ENCODE data around the gene CXCR1.
"Not testable (repeated sequence)": the region's sequence is repeated elsewhere in the genome, so short reads cannot be mapped to it uniquely, and the experiment has no call there.

The CXCR1 gene

DNA sequence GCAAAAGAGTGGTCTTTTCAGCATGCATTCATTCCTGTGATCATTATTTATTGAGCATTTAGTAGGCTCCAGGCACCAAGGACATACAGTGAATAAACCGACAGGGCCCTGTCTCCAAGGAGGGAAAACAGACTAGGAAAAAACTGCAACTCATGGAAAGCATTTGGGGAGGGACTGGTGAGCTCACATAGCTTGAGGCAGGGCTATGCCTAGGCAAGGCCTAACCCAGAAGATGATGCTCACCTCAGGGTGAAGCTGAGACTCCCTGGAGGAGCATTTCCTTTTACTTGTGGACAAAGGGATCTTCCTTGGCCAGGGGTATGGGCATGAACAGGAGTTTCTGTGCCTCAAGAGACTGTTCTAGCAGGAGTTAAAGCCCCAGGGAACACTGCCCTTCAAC lies 3.9 kb downstream of the CXCR1 start:
- DNase-seq (ENCODE audit: low read depth in 4 of 4, low spot score in 1 of 4): no peak

DNA sequence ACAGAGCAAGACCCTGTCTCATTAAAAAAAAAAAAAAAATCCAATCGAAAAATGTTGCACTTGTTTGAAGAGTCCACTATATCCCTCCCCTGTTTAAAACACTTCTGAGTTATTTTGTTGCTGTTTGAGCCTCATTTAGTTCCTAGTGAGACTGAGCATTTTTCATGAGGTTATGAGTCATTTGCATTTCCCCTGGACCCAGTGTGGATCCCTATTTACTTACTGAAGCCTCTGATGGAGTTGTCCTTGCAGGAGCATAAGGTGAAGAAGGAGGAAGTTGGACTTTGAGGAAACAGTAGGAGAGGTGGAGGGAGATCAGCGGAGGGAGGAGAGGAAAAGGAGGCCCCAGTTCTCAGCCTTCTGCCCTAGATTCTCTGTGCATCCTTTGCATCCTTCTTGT lies 5.1 kb downstream of the CXCR1 start:
- no peak for DNase-seq (ENCODE audit: low read depth in 4 of 4, low spot score in 1 of 4)

DNA sequence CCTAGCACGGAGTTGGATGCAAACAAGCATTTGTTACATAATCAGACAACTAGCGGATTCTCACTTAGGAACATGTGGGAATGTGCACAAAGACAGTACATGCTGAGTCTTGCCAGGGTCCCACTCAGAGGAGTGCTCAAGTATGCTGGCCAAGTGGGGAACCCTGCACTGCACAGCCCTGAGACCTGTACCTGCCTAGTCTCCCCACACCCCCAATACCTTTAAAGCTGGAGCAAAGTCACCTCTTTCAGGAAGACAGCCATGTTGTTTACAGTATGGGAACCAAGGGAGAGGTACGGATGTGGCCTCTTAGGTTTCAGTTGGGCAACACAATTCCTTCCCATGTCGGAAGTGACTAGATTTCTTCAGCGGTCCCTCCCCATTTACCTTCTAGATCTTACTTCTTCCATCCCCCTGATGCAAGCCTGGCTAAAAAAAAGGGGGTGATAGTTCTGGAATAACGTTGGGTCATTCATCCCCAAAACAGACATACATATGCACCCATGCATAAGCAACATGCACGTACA lies 10.7 kb downstream of the CXCR1 start:
- no peak for DNase-seq (ENCODE audit: low read depth in 4 of 4, low spot score in 1 of 4)

DNA sequence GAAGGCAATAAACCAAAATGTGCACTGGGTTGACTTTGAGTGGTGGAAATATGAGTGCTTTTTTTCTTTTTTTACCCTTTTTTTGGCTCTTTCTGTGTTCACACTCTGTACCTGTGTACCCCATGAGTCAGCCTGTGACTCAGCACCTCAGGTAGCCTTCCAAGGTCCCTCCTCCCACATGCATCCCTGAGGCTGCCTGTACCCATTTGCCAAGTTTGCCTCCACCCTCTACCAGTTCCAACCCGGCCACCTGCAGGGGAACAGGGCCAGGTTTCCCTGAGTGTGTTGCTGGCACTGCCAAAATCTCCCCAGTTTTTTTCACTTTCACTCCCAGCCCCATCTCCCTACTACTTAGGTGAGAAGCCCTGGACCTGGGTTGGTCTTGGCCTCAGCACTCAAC lies 14.0 kb downstream of the CXCR1 start:
- DNase-seq (ENCODE audit: low read depth in 4 of 4, low spot score in 1 of 4): no peak

DNA sequence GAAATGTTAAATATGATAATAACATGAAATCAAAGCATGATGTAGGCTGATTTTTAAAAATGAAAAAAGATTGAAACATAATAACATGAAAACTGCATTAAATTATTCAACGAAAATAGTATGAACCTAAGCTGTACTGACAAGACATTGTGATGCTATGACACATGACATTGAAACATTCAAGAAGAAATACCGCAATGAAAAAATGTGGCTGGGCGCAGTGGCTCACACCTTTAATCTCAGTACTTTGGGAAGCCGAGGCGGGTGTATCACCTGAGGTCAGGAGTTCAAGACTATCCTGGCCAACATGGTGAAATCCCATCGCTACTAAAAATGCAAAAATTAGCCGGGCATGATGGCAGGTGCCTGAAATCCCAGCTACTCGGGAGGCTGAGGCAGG lies 14.6 kb downstream of the CXCR1 start:
- DNase-seq (ENCODE audit: low read depth in 4 of 4, low spot score in 1 of 4): no peak

DNA sequence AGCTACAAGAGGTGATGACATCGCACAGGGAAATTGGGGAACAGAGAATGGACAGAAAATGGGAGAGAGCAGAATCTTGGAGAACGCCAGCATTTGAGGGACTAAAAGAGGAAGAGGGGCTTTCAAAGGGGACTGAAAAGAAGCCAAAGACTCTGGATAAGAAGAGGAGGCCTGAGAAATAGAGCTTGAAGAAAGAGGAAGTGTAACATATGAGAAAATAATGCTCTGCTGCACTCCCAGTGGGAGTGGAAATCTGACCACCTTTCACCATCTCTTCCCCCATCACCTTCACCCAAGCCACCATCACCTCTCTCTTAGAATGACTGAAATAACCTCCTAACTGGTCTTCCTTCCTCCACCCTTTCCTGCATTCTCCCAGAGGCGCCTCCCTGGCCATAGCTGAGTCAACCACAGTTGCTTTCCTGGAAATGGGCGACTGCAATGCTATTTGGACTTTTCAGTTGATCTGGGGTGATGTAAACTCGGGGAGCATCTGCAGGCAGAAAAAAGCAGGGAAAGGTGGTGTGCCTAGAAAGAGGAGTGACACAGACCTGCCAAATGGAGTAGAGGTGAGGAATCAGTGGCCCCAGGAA lies 16.8 kb downstream of the CXCR1 start:
- DNase-seq (ENCODE audit: low read depth in 4 of 4, low spot score in 1 of 4): no peak

DNA sequence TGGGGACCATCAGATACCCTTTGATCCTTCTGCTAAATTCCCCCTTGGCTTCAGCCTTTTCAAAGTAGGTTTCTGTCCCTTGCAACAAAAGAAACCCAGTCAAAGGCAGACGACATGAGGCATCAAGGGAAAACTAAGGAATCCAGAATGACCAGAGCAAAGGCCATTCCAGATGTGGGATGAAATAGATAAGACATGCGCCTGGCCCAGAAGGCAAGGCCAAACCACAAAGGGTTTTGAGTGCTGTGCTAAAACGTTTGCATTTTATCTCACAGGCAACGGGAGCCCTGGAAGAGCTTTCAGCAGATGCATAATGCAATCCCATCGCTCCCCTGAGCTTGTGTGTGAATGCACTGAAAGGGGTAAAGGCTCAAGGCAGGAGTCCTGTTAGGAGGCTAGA lies 17.7 kb downstream of the CXCR1 start:
- DNase-seq (ENCODE audit: low read depth in 4 of 4, low spot score in 1 of 4): no peak

DNA sequence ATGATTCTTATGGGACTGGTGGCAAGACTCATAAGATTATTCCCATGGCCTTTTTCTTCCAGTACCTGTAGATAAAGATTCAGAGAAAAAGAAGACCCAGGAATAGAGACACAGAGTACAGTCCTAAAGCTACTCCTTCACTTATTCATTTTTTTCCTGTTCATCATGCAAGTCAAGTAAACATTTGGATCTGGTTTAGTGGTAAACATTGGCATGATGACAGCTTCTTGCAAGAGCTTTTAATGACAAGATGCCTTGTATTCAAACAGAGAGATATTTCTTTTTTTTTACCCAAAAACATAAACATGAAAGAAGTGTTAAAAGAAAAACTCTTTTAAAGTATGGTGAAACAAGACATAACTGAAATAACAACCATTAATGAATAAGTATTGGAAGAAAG lies 20.7 kb downstream of the CXCR1 start:
- no peak for DNase-seq (ENCODE audit: low read depth in 4 of 4, low spot score in 1 of 4)

DNA sequence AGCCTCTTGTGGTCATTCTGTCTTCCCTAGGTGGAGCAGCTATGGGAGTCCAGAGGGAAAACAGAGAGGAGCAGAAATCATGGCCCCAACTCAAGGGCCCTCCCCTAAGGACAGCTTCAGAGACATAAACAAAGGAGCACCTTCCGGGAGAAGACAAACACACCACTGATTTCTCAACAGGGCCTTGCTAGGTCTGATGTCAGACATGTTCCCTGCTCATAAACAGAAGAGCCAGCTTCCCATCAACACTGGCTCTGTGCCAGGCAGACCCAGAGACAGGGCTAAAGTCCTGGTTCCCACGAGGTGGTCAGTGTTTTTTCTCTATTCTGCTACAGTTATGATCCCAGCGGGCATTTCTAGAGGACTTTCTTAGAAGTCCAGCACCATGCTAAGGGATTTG lies 21.6 kb downstream of the CXCR1 start:
- DNase-seq (ENCODE audit: low read depth in 4 of 4, low spot score in 1 of 4): no peak

DNA sequence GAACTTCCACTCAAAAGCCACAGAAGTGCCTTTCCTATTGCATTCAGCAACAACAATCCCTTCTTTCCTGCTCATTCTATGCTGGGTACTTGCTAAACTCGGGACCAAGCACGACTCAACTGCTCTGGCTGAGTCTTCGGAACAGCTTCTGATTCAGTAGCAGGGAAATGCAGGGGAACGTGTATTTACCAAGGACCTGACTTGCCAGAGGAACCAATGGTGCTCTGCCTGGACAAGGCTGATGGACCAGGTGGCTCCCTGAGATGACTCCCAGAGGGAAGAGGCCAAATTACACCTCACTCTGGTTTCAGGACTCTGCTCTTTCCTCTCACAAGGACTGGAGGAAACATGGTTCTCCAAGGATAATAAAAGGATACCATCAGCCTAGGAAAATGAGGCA lies 28.7 kb downstream of the CXCR1 start:
- no peak for DNase-seq (ENCODE audit: low read depth in 4 of 4, low spot score in 1 of 4)

DNA sequence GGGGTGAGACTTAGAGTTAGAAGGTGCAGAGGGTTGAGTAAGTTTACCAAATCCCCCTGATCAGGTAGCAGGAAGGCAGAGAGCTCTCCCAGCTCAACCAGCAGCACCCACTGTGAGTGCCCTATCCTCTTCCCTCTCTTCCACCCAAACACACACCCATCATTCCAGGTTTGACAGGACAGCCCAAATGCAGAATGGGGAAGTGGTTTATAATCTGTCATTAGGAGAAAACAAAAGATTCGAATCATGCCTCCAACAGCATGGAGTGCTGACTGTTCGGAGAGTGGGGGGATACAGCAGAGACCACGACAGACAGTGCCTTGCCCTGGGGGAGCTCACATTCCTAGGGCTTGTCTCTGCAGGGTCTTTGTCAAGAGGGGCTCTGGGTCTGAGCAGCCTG lies 29.2 kb downstream of the CXCR1 start:
- DNase-seq (ENCODE audit: low read depth in 4 of 4, low spot score in 1 of 4): no peak

DNA sequence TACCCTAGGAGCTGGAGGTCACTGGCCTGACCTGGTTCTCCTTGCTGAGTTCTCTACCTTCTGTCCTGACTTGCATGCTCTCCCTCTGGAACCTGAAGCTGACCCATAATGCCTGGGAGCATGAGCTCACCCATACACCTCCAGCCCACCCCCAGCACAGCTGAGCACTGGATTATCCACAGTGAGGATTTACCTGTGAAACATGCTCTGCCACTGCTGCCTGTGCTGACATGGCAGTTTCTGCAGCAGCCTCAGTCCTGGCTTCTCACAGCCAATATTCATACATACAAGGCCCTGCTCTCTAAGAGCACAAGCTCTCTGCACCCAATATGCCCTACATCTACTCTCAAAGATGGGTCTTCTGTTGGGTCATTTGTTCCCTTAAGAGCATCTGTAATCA lies 35.9 kb downstream of the CXCR1 start:
- no peak for DNase-seq (ENCODE audit: low read depth in 4 of 4, low spot score in 1 of 4)

DNA sequence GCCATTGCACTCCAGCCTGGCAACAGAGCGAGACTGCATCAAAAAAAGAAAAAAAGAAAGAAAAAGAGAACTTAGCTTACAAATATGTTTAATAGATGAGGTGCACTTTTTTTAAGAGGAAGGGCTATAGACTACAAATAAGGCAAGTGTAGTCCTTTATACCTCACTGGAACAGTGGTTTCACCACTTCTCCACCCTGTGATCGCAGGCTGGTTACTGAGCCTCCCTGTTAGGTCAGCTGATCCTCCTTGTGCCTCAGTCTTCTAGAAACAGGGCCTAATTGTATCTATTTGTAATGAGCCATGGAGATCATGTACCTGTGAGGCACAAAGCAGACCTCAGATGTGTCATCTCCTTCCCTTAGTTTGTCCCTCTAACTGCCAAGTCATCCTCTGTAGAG lies 36.4 kb downstream of the CXCR1 start:
- no peak for DNase-seq (ENCODE audit: low read depth in 4 of 4, low spot score in 1 of 4)

DNA sequence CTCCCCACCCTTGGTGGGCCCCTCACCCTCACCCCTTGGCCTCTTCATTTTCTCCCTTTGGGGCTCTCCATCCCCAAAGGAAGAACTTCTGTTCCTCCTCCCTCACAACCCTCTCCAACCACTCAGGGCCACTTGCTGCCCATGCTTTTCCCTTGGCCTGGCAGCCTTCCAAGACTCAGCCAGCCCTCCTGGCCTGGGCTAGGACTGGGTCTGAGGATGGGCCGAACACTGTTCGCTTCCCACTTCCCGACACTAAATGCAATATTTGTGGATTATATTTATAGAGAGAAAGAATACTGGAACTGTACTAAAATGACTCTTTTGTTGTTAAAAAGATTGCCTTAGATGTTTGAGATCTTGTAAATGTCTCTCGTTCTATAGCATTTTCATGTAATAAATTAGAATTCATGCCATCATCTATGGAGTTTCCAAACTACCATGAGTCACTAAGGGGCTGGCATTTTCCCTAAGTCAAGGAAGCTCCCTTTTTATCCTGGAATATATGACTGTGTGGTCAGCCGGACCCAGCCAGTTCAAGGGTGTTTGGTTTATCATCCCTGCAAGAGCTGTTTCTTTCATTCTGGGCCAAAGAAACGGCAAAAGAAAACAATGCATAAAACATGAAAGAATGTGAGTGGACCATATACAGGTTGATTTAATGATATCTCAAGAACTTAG lies 37.2 kb downstream of the CXCR1 start:
- no peak for DNase-seq (ENCODE audit: low read depth in 4 of 4, low spot score in 1 of 4)

DNA sequence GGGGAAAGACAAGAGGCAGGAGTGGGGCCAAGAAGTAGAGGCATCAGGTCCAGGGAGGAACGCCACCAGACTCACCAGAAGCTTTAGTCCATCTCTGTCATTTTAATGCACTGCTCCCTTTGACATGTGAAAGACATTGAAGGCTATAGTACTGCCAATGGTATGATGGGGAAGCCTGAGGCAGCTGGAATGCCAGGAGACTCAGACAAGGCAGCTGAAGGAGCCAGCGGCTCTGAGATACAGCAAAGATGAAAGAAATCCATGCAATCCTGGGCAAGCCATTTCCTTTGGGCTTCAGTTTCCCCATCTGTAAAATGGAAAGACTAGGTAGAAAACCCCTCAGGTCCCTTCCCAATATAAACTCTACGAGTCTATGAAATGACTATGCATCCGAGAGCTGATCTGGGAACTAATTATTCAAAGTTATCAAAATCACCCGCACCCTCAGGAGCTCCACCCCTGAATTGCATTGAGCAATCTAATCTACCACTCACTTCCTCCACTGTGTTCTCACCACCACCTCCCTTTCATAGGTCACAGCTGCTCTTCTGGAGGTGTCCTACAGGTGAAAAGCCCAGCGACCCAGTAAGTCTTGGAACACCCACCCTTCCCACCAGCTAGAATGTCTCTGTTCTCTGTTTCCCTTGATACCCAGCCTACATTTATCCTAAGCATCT lies 37.8 kb downstream of the CXCR1 start:
- no peak for DNase-seq (ENCODE audit: low read depth in 4 of 4, low spot score in 1 of 4)

DNA sequence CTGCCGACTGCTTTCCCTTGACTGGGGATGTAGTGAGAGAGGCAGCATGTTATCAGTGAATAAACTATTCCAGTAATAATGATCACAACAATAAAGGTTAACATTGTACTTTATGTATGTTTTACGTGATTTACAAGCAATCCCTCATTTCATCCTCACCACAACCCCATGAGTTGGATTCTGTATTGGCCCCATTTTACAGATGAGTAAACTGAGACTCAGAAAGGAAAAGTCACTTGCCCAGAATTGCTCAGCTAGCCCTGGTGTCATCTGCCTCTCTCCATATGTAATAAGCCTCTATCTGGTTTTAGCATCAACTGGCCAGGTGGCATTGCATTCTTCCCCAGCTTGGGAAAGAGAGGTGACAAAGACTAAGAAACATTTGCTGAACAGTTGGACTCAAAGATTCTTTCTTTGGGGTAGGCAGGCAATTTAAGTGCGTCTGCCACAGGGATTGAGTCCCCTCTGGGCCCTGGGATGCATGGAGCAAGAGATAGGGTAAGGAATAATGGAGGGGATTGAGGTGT lies 38.8 kb downstream of the CXCR1 start:
- no peak for DNase-seq (ENCODE audit: low read depth in 4 of 4, low spot score in 1 of 4)

DNA sequence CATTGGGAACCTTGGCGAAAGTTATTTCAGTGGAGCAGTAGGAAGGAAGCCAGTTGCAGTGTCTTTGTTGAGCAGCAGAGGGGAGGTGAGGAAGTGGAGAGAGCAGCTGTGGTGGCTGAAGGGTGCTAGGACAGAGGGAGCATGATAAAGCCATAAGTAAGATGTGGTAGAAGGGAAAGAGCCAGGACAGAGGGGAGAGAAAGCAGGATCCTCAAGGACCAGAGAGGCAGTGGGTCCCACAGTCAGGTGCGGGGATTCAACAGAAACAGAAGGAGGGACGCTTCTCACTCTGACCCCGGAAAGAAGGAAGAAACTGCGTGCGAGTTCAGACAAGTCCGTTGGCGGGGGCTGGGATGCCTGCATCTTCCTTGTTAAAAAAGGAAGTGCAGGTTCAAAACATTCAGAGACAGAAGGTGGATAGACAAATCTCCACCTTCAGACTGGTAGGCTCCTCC lies 41.1 kb downstream of the CXCR1 start, which contains the start of gene CXCR2:
Gene CXCR2 (plus strand): TSS at position 403 of the 455 bp plus-strand sequence. CDS start 8,774 bp downstream, outside the sequence.
- DNase-seq (ENCODE audit: low read depth in 4 of 4, low spot score in 1 of 4): no peak

DNA sequence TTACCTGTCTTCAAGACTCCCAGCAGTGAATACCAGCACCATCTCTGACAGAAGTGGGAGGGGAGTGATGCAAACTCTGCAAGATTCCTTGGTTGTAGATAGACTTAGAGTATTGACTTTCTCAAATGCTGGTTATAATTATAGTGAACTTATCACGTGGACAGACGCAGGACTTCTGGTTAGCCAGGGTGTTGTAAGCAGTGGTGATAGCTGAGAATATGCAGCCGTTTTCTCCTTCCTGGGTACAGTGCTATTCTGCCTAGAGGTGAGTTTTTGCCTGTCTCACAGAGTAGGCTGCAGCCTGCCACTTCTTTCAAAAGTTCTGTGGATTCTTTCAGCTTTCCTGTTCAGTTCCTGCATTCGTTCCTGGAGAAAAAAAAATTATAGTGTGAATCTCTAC lies 41.7 kb downstream of the CXCR1 start:
- DNase-seq (ENCODE audit: low read depth in 4 of 4, low spot score in 1 of 4): no peak

DNA sequence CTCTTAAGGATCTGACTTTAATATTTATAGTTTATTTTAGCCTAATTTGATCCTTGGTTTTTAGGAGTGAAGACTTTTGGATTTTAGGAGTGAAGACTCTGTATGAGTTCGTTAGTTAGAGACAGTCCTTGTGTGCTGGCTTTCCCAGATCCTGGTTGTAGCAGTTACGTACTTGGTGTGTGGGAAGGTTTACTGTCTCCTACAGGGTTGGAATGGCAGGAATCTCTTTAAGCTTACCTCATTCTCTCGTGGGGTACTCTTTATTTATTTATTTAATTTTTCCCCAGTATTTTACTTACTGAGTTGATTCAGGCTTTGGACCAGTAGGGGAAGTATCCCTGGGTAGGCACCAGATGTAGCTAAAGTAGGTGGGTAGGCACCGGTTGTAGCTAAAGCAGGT lies 42.8 kb downstream of the CXCR1 start:
- DNase-seq (ENCODE audit: low read depth in 4 of 4, low spot score in 1 of 4): no peak

DNA sequence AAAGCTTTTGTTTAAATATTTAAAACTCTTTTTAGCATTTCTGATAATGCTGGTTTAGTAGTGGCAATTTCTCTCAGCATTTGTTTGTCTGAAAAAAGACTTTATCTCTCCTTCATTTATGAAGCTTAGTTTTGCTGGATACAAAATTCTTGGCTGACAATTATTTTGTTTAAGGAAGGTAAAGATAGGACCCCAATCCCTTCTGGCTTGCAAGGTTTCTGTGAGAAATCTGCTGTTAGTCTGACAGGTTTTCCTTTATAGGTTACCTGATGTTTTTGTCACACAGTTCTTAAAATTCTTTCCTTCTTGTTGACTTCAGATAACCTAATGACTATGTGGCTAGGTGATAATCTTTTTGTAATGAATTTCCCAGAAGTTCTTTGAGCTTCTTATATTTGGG lies 44.5 kb downstream of the CXCR1 start:
- DNase-seq (ENCODE audit: low read depth in 4 of 4, low spot score in 1 of 4): not testable (repeated sequence)

DNA sequence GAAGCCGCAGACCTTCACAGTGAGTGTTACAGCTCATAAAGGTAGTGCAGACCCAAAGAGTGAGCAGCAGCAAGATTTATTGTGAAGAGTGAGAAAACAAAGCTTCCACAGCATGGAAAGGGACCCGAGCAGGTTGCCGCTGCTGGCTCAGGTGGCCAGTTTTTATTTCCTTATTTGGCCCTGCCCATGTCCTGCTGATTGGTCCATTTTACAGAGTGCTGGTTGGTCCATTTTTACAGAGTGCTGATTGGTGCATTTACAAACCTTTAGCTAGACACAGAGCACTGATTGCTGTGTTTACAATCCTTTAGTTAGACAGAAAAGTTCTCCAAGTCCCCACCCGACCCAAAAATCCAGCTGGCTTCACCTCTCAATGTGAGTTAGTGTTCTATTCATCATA lies 45.0 kb downstream of the CXCR1 start:
- DNase-seq (ENCODE audit: low read depth in 4 of 4, low spot score in 1 of 4): not testable (repeated sequence)
